HG03108 (cell line): Measurements from ENCODE around the gene STK32B.
"Not testable (repeated sequence)": the region's sequence is repeated elsewhere in the genome, so short reads cannot be mapped to it uniquely, and the experiment has no call there.

Experiments
- ATAC-seq: cut with Tn5 transposase; IDR thresholded peaks from one replicate; pipeline ENCODE4 v1.9.1; 2021; ENCODE audit warnings: moderate library complexity; ENCODE audit not compliant: unreplicated experiment

STK32B gene

DNA sequence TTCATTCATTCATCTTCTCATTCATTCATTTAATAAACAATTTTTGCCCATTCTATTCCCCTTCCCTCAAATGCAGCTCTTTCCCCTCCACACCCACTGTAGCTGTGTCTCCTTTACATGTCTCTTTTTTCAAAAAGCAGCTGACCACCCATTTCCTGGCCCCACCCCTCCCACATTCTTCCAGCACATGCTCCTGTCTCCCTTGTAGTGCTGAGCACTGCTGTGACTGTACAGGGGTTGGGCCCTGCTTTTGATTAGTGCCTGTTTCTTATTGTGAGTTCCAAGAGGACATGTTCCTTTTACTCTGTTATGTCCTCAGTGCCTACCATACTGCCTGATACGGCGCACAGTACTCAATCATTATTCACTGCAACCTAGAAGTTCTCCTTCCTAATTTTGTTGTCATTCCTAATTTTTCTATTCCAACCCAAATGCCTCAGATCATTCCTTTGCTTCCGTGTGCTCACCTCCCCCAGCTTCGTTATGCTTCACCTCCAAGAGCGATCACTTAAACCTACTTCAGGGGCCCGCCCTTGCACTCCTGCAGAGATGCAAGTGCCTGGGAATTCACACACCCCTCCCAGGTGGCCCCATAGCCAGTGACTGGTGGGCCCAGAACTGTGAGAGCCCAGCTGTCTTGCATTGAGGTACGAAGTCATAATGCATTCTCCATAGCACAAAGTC is 152.2 kb downstream of the STK32B start:
- no peak for ATAC-seq

- no peak for ATAC-seq
Observed at GRCh38 chr4:5203993-5204310, 152.7 kb downstream of the STK32B start.

- ATAC-seq = no peak
Observed at GRCh38 chr4:5204781-5205180, 153.5 kb downstream of the STK32B start.

DNA sequence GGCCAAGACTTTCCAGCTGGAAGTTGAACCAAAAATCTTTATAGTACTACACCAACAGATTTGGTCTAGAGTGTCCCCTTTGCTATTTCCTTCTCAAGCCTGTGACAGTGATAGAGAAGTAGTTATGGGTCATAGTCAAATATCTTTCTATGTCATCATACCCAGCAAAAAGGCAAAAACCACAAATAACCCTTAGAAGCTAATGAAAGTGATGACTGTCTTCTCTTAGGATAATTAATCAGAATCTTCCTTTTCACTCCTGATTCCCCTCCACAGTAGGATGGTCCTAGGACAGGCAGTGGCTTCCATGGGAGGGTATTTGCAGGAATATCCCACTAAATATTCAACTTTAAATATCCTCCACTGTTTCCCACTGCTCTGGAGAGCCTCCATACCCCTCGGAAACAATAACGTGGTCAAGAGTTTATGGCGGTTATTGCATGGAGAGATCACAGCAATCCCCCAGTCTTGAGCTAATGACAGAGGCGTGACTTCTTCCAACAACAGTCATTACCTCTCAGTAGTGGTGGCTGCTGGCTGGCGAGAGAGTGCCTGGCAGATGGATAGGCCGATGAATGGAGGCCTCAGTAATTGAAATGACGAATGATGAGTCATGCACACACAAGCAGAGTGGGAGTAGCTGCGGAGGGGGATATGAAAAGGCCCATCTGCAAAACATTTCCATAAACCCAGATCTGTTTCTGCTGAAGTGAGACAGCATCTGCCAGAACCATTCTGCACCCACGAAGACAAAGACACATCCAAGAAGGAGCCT is 154.9 kb downstream of the STK32B start:
- ATAC-seq = no peak

DNA sequence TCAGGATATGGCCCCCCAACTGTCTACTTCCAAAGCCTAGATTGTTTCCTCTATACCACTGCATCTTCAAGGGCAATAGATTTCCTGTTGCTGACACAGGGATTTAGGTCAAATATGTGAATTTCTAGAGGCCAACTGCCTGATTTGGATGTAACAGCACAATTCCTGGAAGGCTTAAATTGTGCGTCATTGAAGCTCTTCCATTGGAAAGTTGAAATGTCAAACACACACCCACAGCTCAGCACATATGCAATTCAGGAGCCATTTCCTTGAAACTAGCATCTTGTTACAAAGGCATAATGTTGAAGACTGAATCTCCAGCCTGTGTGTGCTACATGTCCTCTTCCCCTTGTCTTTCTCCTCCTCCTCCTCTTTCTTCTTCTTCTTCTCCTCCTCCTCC is 158.6 kb downstream of the STK32B start:
- ATAC-seq = no peak

- no peak for ATAC-seq
Observed at GRCh38 chr4:5211282-5211839, 160.1 kb downstream of the STK32B start.

GRCh38 chr4:5212255-5213013 is 161.2 kb downstream of the STK32B start:
- ATAC-seq = no peak

DNA sequence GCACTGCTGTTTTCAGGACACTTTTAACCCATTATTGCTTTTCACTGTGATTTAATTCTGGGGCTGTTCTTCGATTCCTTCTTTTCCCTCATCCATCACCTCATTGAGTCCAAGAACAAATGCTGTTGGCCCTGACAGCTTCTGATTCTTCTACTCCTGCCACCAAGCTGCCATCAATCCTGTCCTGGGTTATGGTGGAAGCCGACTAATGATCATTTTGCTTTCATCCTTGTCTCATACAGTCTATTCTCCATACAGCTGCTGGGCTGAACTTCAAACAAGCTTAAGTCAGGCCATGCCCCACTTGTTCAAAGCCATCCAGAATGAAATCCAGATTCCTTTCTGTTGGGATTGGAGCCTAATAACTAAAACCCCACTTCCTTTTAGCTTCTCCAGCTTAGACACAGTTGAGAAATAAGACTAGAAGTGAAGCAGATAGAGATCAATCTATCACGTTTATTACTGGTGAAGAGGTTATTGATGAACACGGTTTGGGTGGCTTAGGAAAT is 161.9 kb downstream of the STK32B start:
- no peak for ATAC-seq

DNA sequence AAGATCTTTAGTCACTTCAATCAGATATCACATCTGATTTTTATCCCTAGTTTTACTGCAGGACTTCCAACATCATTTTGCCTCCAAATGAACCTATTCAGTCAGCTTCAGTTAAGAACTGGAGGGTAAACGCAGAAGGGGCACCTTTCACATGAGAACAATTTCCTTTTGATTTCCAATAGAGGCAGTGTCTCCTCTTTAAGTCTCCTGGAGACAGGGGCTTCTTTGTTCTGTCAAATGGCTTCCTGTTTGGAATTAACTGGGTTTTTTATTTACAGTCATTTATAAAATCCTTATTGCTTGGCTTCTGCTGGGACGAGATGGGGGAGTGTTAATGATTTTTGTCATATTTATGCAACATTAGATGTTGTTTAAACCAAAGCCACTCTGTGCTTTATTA is 164.0 kb downstream of the STK32B start:
- no peak for ATAC-seq

- no peak for ATAC-seq
Observed at GRCh38 chr4:5217421-5217820, 166.1 kb downstream of the STK32B start.

GRCh38 chr4:5218376-5219069 is 167.2 kb downstream of the STK32B start:
- no peak for ATAC-seq

GRCh38 chr4:5220028-5220427 is 168.7 kb downstream of the STK32B start:
- no peak for ATAC-seq

GRCh38 chr4:5222047-5222446 is 170.8 kb downstream of the STK32B start:
- ATAC-seq = no peak

- no peak for ATAC-seq
Observed at GRCh38 chr4:5222951-5223350, 171.7 kb downstream of the STK32B start.

DNA sequence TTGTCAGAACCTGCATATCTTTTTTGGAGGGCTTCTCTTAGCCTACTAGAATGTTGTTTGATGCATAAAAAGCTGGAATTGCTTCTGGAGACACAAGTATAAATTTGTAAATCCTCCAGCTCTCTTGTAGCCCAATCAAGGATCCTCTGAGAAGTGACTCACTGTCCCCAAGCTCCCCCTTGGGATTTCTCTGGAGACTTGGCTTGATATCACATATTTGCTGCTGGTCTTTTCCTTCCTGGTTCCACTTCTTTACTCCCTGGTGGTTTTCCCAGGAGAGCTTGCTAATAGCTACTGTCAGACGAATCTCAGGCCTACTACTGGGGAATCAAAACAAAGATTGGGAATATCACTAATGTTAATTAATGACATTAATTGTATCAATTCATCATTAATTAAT is 173.1 kb downstream of the STK32B start:
- no peak for ATAC-seq

DNA sequence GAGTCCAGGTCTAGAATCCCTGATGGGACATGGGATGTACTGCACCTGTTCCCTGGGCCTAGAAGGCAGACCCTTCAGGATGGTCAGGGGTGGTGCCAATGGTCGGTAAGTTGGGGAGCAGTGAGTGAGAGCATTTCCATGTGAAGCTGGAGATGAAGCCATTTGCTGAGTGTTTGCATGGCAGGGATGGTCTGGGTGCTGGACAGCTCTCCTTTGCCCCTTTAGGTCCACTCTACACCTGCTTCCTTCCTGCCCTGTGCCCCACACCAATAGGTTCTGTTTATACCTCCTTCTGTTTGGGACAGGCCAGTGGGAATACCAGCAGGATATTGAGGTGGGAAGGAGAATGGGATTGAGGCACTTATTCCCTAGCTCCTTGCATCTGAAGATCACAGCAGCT is 181.3 kb downstream of the STK32B start:
- no peak for ATAC-seq

DNA sequence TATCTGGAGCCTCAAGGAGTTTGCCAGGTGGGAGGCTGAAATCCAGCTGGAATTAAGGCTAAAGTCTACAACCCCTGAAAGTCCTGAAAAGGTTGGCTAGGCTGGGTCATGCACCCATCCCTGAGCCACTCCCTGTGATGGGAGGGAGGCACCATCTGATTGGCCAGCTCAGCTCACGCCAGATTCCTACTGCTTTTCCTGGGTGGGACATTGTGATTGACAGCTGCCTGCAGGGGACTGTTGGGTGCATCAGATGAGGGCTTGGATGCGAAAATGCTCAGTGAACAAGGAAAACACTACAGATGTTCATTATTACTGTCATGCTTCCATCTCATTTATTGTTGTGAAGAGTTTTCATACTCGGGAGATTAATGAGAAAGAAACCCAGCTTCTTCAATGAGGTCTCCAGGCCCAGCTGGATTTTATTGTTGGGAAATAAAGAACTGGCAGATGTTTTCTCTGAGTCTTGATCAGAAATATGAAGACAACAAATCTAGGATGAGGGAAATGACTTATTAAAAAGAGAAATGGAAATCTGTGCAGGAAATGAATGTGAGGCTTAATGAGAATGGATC is 185.9 kb downstream of the STK32B start:
- ATAC-seq = no peak

DNA sequence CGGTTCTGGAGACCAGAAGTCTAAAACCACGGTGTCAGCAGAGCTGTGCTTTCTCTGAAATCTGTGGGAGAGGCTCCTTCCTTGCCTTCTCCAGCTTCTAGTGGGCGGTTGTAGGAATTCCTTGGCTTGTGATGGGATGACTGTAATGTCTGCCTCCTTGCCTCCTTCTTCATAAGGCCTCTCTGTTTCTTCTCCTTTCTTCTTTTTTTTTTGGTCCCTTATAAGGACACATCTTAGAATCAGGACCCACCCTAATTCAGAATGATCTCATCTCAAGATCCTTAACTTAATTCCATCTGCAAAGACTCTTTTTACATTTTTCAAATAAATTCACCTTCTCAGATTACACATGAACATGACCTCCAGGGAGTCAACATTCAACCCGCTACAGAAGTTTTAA is 186.9 kb downstream of the STK32B start:
- no peak for ATAC-seq

- ATAC-seq = not testable (repeated sequence)
Observed at GRCh38 chr4:5247061-5247460, 195.8 kb downstream of the STK32B start.

DNA sequence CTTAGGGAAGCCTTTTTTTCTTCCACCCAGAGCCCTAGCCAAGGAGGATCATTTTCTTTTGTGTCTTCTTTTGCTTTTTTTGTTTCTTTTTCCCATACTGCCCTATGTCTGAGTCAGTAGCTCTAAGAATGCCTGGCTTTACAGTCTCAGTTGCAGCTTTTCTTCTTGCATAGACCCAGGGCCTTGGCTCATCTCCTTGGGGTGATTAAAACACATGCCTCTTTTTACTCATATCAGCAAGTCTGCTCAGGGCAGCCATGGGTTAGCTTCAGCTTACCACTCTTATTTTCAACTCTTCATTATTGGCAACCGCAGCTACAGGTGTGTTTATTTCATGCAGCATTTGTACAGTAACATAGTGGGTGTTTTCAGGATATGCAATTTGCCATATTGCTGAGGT is 196.5 kb downstream of the STK32B start:
- no peak for ATAC-seq

DNA sequence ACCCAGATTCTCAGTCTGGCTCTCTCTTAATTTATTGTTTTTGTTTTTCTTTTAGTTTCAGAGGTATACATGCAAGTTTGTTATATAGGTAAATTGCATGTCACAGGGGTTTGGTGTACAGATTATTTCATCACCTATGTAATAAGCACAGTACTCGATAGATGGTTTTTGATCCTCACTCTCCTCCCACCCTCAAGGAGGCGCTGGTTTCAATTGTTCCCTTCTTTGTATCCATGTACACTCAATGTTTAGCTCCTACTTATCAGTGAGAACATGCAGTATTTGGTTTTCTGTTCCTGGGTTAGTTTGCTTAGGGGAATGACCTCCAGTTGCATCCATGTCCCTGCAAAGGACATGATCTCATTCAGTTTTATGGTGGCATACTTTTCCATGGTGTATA is 198.4 kb downstream of the STK32B start:
- ATAC-seq = no peak
